Erythroblast (primary cell): ENCODE results near the gene RAP1GAP2.

Source experiments
- GATA1 ChIP-seq: IDR thresholded peaks from 2 replicates; pipeline ENCODE4 v1.6.1; 2011; ENCODE audit warnings: low read depth, mild to moderate bottlenecking, control low read depth, low read length, moderate library complexity
- POLR2A ChIP-seq: IDR thresholded peaks from 2 replicates; pipeline ENCODE4 v1.6.1; 2011; ENCODE audit warnings: mild to moderate bottlenecking, low read length

DNA sequence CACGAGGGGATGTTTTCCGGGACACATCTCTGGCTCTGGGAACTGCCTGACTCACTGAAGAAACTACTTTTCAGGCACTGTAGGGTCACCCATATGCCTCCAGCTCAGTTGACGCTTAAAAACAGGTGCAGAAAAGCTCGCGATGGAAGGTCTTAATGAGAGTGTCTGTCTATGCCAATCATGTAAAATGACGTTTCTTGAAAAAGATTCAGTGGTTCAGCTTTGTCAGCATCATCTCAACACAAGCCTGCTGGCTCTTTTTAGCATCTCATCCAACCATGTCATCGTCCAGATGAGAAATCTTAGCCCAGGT, 239.7 kb downstream of the RAP1GAP2 start:
- TF ChIP-seq POLR2A (no peak), GATA1 (no peak)
